Measurements from ENCODE around the gene UBE2G1.

UBE2G1 gene

GRCh38 chr17:4297351-4297750, 69.1 kb downstream of the UBE2G1 start:
- Mint-ChIP-seq H3K4me1 (ENCODE audit: low read depth in 2 of 2) (peaks cover 16 to 40% of the 10 kb centered on the region in 2 donors), H3K27me3 (no peaks in the 10 kb centered on the region), H3K27ac (peak overlapping the region in 1 of 2 donors; percentile 9), H3K4me3 (no peak overlapping the region), H3K9me3 (no peaks in the 10 kb centered on the region), H3K36me3 (ENCODE audit: insufficient read depth) (peaks cover 57% of the 10 kb centered on the region)
- no peak for DNase-seq
- ATAC-seq (replicated peaks): no peak

GRCh38 chr17:4295686-4296085, 70.8 kb downstream of the UBE2G1 start:
- peak overlapping the region; percentile 41 to 57 for H3K27ac Mint-ChIP-seq

GRCh38 chr17:4293572-4293971, 72.9 kb downstream of the UBE2G1 start:
- no peaks in the 10 kb centered on the region for H3K9me3 Mint-ChIP-seq
- DNase-seq (no peak), ATAC-seq (replicated peaks) (no peak)
- peak overlapping the region in 1 of 2 donors; percentile 90 for H3K27ac Mint-ChIP-seq
- H3K4me1 Mint-ChIP-seq (ENCODE audit: low read depth in 2 of 2): peaks cover 14 to 35% of the 10 kb centered on the region in 2 donors
- peaks cover 57% of the 10 kb centered on the region for H3K36me3 Mint-ChIP-seq (ENCODE audit: insufficient read depth)
- H3K4me3 Mint-ChIP-seq: no peak overlapping the region
- H3K27me3 Mint-ChIP-seq: no peaks in the 10 kb centered on the region

More at GRCh38 chr17:4295686-4296085, 70.8 kb downstream of the UBE2G1 start:
- DNase-seq: no peak
- peaks cover 14 to 41% of the 10 kb centered on the region in 2 donors for H3K4me1 Mint-ChIP-seq (ENCODE audit: low read depth in 2 of 2)
- H3K9me3 Mint-ChIP-seq: no peaks in the 10 kb centered on the region
- H3K36me3 Mint-ChIP-seq (ENCODE audit: insufficient read depth): peaks cover 54% of the 10 kb centered on the region
- ATAC-seq (replicated peaks): no peak
- H3K4me3 Mint-ChIP-seq: no peak overlapping the region
- no peaks in the 10 kb centered on the region for H3K27me3 Mint-ChIP-seq

- Mint-ChIP-seq H3K4me1 (ENCODE audit: low read depth in 2 of 2) (peaks cover 2 to 5% of the 10 kb centered on the region in 2 donors), H3K36me3 (ENCODE audit: insufficient read depth) (peaks cover 61% of the 10 kb centered on the region), H3K9me3 (no peaks in the 10 kb centered on the region), H3K4me3 (no peak overlapping the region), H3K27ac (peak overlapping the region in 1 of 2 donors; percentile 67), H3K27me3 (no peaks in the 10 kb centered on the region)
- DNase-seq (no peak), ATAC-seq (replicated peaks) (no peak)
These were observed 78.8 kb downstream of the UBE2G1 start for GRCh38 chr17:4287710-4288109.

GRCh38 chr17:4276514-4276913, 90.0 kb downstream of the UBE2G1 start:
- DNase-seq: no peak
- Mint-ChIP-seq H3K4me1 (ENCODE audit: low read depth in 2 of 2) (peaks cover 11 to 12% of the 10 kb centered on the region in 2 donors), H3K9me3 (no peaks in the 10 kb centered on the region), H3K27ac (peak overlapping the region; percentile 6 to 29), H3K27me3 (no peaks in the 10 kb centered on the region), H3K36me3 (ENCODE audit: insufficient read depth) (peaks cover 71% of the 10 kb centered on the region), H3K4me3 (no peak overlapping the region)
- no peak for ATAC-seq (replicated peaks)

GRCh38 chr17:4272972-4273368, 93.5 kb downstream of the UBE2G1 start:
- H3K36me3 Mint-ChIP-seq (ENCODE audit: insufficient read depth): peaks cover 45% of the 10 kb centered on the region
- no peak overlapping the region for H3K4me3 Mint-ChIP-seq
- H3K27ac Mint-ChIP-seq: no peak overlapping the region
- H3K9me3 Mint-ChIP-seq: no peaks in the 10 kb centered on the region
- H3K4me1 Mint-ChIP-seq (ENCODE audit: low read depth in 2 of 2): peaks cover 9 to 12% of the 10 kb centered on the region in 2 donors
- DNase-seq (no peak), ATAC-seq (replicated peaks) (no peak)
- H3K27me3 Mint-ChIP-seq: no peaks in the 10 kb centered on the region

- H3K9me3 Mint-ChIP-seq: no peaks in the 10 kb centered on the region
- H3K36me3 Mint-ChIP-seq (ENCODE audit: insufficient read depth): peaks cover 39% of the 10 kb centered on the region
- DNase-seq (no peak), ATAC-seq (replicated peaks) (no peak)
- H3K27ac Mint-ChIP-seq: no peak overlapping the region
- no peak overlapping the region for H3K4me3 Mint-ChIP-seq
- H3K27me3 Mint-ChIP-seq: no peaks in the 10 kb centered on the region
- H3K4me1 Mint-ChIP-seq (ENCODE audit: low read depth in 2 of 2): peaks cover 9 to 12% of the 10 kb centered on the region in 2 donors
These were observed 94.1 kb downstream of the UBE2G1 start for GRCh38 chr17:4272213-4272971.

- ATAC-seq (replicated peaks) (no peak), DNase-seq (no peak)
- H3K27me3 Mint-ChIP-seq: no peaks in the 10 kb centered on the region
- no peaks in the 10 kb centered on the region for H3K9me3 Mint-ChIP-seq
- peaks cover 2 to 7% of the 10 kb centered on the region in 2 donors for H3K4me1 Mint-ChIP-seq (ENCODE audit: low read depth in 2 of 2)
- H3K36me3 Mint-ChIP-seq (ENCODE audit: insufficient read depth): peaks cover 23% of the 10 kb centered on the region
- no peak overlapping the region for H3K27ac Mint-ChIP-seq
- no peak overlapping the region for H3K4me3 Mint-ChIP-seq
These were observed 95.7 kb downstream of the UBE2G1 start for GRCh38 chr17:4270736-4271135.

GRCh38 chr17:4269915-4270314, 96.6 kb downstream of the UBE2G1 start:
- H3K27me3 Mint-ChIP-seq: no peaks in the 10 kb centered on the region
- H3K9me3 Mint-ChIP-seq: no peaks in the 10 kb centered on the region
- no peak for DNase-seq

GRCh38 chr17:4267402-4267801, 99.1 kb downstream of the UBE2G1 start:
- Mint-ChIP-seq H3K27ac (no peak overlapping the region), H3K36me3 (ENCODE audit: insufficient read depth) (peaks cover 12% of the 10 kb centered on the region), H3K27me3 (no peaks in the 10 kb centered on the region), H3K4me3 (no peak overlapping the region), H3K4me1 (ENCODE audit: low read depth in 2 of 2) (peaks cover 18% of the 10 kb centered on the region in 2 donors), H3K9me3 (no peaks in the 10 kb centered on the region)
- DNase-seq: no peak
- ATAC-seq (replicated peaks): no peak

More at GRCh38 chr17:4269915-4270314, 96.6 kb downstream of the UBE2G1 start:
- H3K4me3 Mint-ChIP-seq: no peak overlapping the region
- H3K27ac Mint-ChIP-seq: no peak overlapping the region
- H3K4me1 Mint-ChIP-seq (ENCODE audit: low read depth in 2 of 2): peaks cover 1 to 5% of the 10 kb centered on the region in 2 donors
- no peak for ATAC-seq (replicated peaks)
- H3K36me3 Mint-ChIP-seq (ENCODE audit: insufficient read depth): peaks cover 19% of the 10 kb centered on the region

- ATAC-seq (replicated peaks) (no peak), DNase-seq (no peak)
- peaks cover 12% of the 10 kb centered on the region for H3K36me3 Mint-ChIP-seq (ENCODE audit: insufficient read depth)
- H3K9me3 Mint-ChIP-seq: no peaks in the 10 kb centered on the region
- peaks cover 25 to 26% of the 10 kb centered on the region in 2 donors for H3K4me1 Mint-ChIP-seq (ENCODE audit: low read depth in 2 of 2)
- H3K4me3 Mint-ChIP-seq: no peak overlapping the region
- H3K27ac Mint-ChIP-seq: no peak overlapping the region
- no peaks in the 10 kb centered on the region for H3K27me3 Mint-ChIP-seq
These were observed 99.9 kb downstream of the UBE2G1 start for GRCh38 chr17:4266550-4266949.

- Mint-ChIP-seq H3K9me3 (no peaks in the 10 kb centered on the region), H3K27ac (peak within 1 kb of the TSS; percentile 93 to 95), H3K4me3 (peak within 1 kb of the TSS; percentile 96), H3K27me3 (no peaks in the 10 kb centered on the region), H3K36me3 (ENCODE audit: insufficient read depth) (peaks cover 16% of the 10 kb centered on the region), H3K4me1 (ENCODE audit: low read depth in 2 of 2) (peaks cover 27 to 31% of the 10 kb centered on the region in 2 donors)
- peak; percentile 94 for ATAC-seq (replicated peaks)
- peak; percentile 98 to 99 (median 99) for DNase-seq
These were observed 102.9 kb downstream of the UBE2G1 start, which contains the start of gene ANKFY1 for GRCh38 chr17:4263282-4264215. Gene ANKFY1 (minus strand): TSS chr17:4263979. CDS start chr17:4263941, 38 bp downstream.

- H3K27me3 Mint-ChIP-seq: no peaks in the 10 kb centered on the region
- peaks cover 30 to 34% of the 10 kb centered on the region in 2 donors for H3K4me1 Mint-ChIP-seq (ENCODE audit: low read depth in 2 of 2)
- peak overlapping the region; percentile 93 to 95 for H3K27ac Mint-ChIP-seq
- H3K4me3 Mint-ChIP-seq: peak overlapping the region; percentile 96
- DNase-seq (no peak), ATAC-seq (replicated peaks) (no peak)
- no peaks in the 10 kb centered on the region for H3K9me3 Mint-ChIP-seq
- H3K36me3 Mint-ChIP-seq (ENCODE audit: insufficient read depth): peaks cover 16% of the 10 kb centered on the region
These were observed 103.8 kb downstream of the UBE2G1 start for GRCh38 chr17:4262703-4263102.
